ENCODE measurements around the gene TMEM185B. TPM values are rescaled to one million over a fixed set of nuclear protein-coding genes. Genes with fewer than 3 reads are reported as not detected.

Gene TMEM185B
- total and polyA plus RNA-seq, 8 donors, result 1.5 to 47.8 (median 14.4) TPM

DNA sequence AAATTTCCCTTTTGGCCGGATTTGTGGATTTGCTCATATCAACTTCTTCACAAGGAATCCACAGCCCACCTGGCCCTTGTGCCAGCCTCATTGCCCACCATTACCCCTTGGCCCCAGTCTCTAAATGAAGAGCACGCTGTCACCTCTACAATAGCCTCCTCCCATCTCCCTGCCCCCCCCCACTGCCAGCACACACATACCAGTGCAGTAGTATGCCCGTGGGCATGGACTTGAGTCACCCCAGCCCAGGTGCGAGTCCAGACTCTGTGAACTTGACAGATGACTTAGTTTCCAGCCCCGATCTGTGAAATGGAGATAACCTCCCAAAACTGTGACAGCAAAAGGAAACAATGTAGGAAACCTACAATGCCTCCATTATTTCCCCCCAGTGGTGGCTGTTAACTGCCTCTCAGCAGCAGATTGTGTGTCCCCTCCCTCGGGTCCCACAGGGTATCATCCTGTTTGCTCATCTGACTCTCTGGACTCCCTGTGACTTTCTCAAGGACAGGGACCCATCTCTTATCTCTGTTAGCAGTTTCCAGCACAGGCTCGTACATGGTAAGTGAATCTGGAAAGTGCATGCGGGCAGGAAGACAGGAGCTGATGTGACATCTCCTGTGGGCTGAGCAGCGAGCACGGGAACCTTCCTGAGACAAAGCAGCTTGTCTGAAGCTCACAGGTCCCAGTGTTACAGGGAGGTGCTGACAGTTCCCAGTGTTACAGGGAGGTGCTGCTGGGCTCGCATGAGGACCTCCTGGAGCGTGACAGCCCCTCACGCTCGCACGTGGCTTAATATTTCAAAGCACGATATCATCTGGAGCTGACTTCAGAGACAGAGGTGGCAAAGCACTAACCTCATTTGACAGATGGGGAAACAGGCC is 4.2 kb upstream of the TMEM185B start:
- TF ChIP-seq POLR2A (IDR thresholded peaks at IDR 0.05) (no peak), POLR2AphosphoS5 (IDR thresholded peaks at IDR 0.05) (no peak), EP300 (IDR thresholded peaks at IDR 0.05) (no peak), CTCF (IDR thresholded peaks at IDR 0.05) (no peak)
- Histone ChIP-seq H3K27ac (no peak overlapping the region), H3K36me3 (no peaks in the 10 kb centered on the region), H3K27me3 (no peaks in the 10 kb centered on the region), H3K9me3 (peaks cover 0 to 3% (median 0%) of the 10 kb centered on the region in 4 donors), H3K4me1 (peaks cover 16 to 62% (median 55%) of the 10 kb centered on the region in 4 donors), H3K4me3 (no peak overlapping the region)
- 83 to 89% (median 85%) methylated on average over 16 of the region's 16 CpGs for WGBS, 5 donors
- intact Hi-C loops (cut with DNase I; ENCODE audit: low total_unique reads), result no loop called here
- DNase-seq, result no peak

DNA sequence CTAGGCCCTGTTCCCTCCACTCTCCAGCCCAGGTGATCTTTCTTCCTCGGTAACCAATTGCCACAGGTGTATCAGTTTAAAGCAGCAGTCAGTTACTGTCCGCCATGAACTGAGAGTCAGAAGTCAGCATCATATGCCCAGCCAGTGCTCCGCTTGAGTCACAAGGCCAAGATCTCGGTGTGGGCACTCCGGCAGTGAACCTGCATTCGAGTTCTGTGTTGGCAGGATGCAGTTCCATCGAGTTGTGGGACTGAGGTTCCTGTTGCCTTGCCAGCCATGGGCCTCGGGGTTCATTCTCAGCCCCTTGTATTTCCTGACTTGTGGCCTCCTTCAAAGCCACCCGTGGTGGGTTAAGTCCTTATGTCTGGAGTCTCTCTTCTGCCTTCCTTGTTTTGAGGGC is 3.1 kb upstream of the TMEM185B start:
- 84 to 91% (median 89%) methylated on average over 6 to 9 of the region's 9 CpGs for WGBS, 5 donors
- Histone ChIP-seq H3K36me3 (no peaks in the 10 kb centered on the region), H3K9me3 (peaks cover 0 to 5% (median 0%) of the 10 kb centered on the region in 4 donors), H3K27ac (no peak overlapping the region), H3K4me1 (peaks cover 24 to 62% (median 55%) of the 10 kb centered on the region in 4 donors), H3K4me3 (no peak overlapping the region), H3K27me3 (no peaks in the 10 kb centered on the region)
- TF ChIP-seq POLR2AphosphoS5 (IDR thresholded peaks at IDR 0.05), result no peak
- no peak for TF ChIP-seq EP300 (IDR thresholded peaks at IDR 0.05)
- no peak for TF ChIP-seq CTCF (IDR thresholded peaks at IDR 0.05)
- TF ChIP-seq POLR2A (IDR thresholded peaks at IDR 0.05), result no peak
- intact Hi-C loops (cut with DNase I; ENCODE audit: low total_unique reads), result no loop called here
- no peak for DNase-seq

DNA sequence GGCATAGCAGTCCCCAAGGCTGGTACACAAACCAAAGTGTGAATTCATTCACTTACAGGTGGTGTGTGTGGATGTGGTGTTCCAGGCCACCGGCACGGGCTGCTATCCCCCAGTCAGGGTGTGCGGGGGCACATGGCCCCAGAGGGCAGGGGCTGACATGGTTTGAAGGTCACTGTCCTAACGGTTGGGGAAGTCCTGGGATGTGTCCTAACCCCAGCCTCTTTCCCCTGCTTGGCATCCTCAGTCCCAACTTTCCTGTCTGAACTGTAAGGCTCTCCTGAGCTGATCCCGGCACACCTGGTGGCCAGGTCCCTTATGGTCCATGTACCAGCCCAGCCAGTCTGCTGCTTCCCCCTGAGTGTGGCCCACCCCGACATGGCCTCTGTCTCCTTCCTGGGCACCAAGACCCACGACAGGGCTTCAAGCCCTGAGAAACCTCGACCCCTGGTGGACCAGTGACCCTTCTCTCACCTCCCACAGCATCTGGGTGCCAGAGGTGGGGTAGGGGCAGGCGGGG is 2.4 kb upstream of the TMEM185B start:
- Histone ChIP-seq H3K27ac (no peak overlapping the region), H3K9me3 (peaks cover 0 to 5% (median 0%) of the 10 kb centered on the region in 4 donors), H3K4me3 (no peak overlapping the region), H3K36me3 (no peaks in the 10 kb centered on the region), H3K27me3 (no peaks in the 10 kb centered on the region), H3K4me1 (peaks cover 24 to 62% (median 52%) of the 10 kb centered on the region in 4 donors)
- no peak for TF ChIP-seq POLR2A (IDR thresholded peaks at IDR 0.05)
- no peak for TF ChIP-seq POLR2AphosphoS5 (IDR thresholded peaks at IDR 0.05)
- TF ChIP-seq EP300 (IDR thresholded peaks at IDR 0.05), result no peak
- 71 to 88% (median 72%) methylated on average over 9 of the region's 9 CpGs for WGBS, 5 donors
- intact Hi-C loops (cut with DNase I; ENCODE audit: low total_unique reads), result no loop called here
- no peak for DNase-seq

DNA sequence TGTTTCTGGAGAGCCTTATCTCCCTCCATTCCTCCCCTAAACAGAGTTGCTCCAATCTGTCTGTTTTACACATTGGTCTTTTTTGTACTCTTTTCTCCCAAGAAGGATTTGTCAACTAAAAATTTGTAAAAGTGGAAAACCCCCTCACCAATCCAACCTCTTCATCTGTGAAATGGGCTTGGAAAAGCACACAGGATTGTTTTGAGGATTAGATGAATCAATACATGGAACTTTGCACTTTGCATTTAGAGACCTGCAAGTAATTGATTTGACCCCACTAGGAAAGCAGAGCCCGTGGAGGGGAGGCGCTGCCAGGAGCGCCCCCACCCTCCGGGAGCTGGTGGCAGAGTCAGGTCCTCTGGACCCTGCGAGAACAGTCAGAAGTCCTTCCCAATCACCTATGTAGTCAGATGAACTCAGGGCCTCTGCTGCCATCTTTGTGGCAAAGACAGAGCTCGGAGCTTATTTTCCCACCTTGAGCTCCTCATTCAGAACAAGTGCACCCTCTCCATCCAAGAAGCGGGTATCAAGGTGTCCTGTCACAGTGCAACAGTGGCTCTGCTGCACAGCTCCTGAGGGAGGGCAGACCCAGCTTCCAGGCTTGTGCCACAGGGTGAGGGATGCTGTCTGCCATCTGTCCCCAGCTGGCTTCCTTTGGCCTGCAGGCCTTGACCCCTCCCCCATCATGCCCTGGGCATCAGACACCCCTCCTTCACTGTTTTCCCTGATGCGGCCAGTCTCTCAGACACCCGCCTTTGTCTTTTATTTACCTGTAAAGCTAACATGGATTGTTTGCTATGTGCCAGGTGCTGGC is 1.7 kb upstream of the TMEM185B start:
- Histone ChIP-seq H3K27me3 (no peaks in the 10 kb centered on the region), H3K4me1 (peaks cover 24 to 62% (median 48%) of the 10 kb centered on the region in 4 donors), H3K4me3 (no peak overlapping the region), H3K36me3 (peaks cover 0 to 6% (median 2%) of the 10 kb centered on the region in 4 donors), H3K9me3 (peaks cover 0 to 5% (median 0%) of the 10 kb centered on the region in 4 donors), H3K27ac (peak overlapping the region in 1 of 5 donors; percentile 93)
- TF ChIP-seq POLR2AphosphoS5 (IDR thresholded peaks at IDR 0.05) (no peak), EP300 (IDR thresholded peaks at IDR 0.05) (no peak), CTCF (IDR thresholded peaks at IDR 0.05) (no peak), POLR2A (IDR thresholded peaks at IDR 0.05) (no peak)
- 79 to 84% (median 83%) methylated on average over 9 of the region's 9 CpGs for WGBS, 5 donors
- intact Hi-C loops (cut with DNase I; ENCODE audit: low total_unique reads), result no loop called here
- no peak for DNase-seq
